ENCODE results near the gene RNFT2. TPM values are rescaled to one million over a fixed set of nuclear protein-coding genes. Genes with fewer than 3 reads are reported as not detected.

The RNFT2 gene
- total RNA-seq (2021; ENCODE audit: unreplicated experiment) (34.9 TPM), Bru-seq, nascent RNA (percentile 60 among the genes with signal in this experiment), BruChase-seq, experiment 1, labeled RNA remaining after a 6-hour chase (percentile 62 among the genes with signal in this experiment), BruChase-seq, experiment 2, labeled RNA remaining after a 2-hour chase (percentile 59 among the genes with signal in this experiment)
- polyA plus RNA-seq (2012) = 9.3 and 12.1 TPM in 2 replicates
- long read RNA-seq, partial matches to known transcripts = 3 of 37 reads
- long read RNA-seq, other reads (novel, unspliced or antisense) = 34 of 37 reads

DNA sequence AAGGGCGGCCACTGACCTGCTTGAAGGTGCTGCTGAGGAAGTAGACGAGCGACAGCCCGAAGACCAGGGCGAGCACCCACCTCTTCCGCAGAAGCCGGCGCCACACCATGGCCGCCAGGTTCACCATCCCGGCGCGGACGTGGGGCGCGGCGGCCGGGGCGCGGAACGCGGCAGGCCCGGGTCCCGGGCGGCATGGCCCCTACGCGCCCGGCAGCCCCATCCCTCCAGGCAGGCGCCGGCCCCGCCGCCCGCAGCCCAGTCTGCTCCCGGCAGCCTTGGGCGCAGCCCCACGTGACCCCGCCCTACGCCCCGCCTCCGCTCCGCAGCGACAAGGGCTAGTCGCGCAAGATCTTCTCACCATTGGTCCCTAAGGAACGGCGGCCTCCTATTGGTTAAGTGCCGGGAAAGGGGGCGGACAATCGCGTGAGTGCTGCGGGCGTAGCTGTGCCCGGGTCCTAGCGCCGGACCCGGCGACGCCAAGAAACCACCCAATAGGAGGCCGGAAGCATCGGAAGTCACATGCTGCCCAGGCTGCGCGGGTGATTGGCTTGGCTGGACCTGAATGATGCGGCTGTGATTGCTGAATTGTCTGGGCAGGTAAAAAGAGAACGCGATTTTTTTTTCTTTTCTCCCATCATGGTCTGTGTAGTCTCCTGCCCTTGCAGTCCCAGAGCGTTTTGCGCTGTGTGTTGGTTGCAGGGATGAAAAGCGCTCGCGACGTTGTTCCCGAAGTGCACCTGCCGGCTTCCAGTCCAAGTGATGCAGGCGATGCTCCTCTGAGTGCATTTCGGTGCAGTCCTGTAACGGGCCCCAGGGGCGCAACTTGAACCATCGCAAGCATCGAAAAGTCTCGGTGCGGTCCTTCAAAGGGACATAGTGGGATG, at the start of gene RNFT2, which contains the start of gene SPRING1:
Gene RNFT2, plus strand, starts transcription at position 542 of the 884 bp plus-strand sequence. CDS start 2,183 bp downstream, outside the sequence.
Gene SPRING1, minus strand, starts transcription at position 296 of the 884 bp plus-strand sequence. Its CDS starts 169 bp downstream, at position 127.
- intact Hi-C loops (cut with micrococcal nuclease) = loop anchor here (2.0 kb wide), 1 partner anchor 81 kb away; no protein-coding TSS in a partner anchor

More for the DNA sequence above, at the start of gene RNFT2, which contains the start of gene SPRING1:
- Histone ChIP-seq H3K9me3 (ENCODE audit: control insufficient read depth in 1 of 2, insufficient read depth in 1 of 2, low read depth in 1 of 2, low read length in 2 of 2) (no peaks in the 10 kb centered on the region), H3K79me2 (ENCODE audit: insufficient read depth, low read length) (peaks cover 17% of the 10 kb centered on the region), H4K20me1 (ENCODE audit: insufficient read depth) (no peaks in the 10 kb centered on the region), H3K9ac (ENCODE audit: low read length) (peak within 1 kb of the TSS; percentile 63), H2AFZ (ENCODE audit: low read depth, low read length, poor library complexity, severe bottlenecking) (peak within 1 kb of the TSS; percentile 77), H3K27me3 (ENCODE audit: insufficient read depth, low read length) (no peaks in the 10 kb centered on the region), H3K4me3 (replicated peaks in 1 of 2; ENCODE audit: low read depth in 1 of 2, low read length in 2 of 2) (peak within 1 kb of the TSS; percentile 89 to 90), H3K4me1 (ENCODE audit: control insufficient read depth in 1 of 2, insufficient read depth in 2 of 2, low read length in 2 of 2) (peaks cover 11 to 21% of the 10 kb centered on the region in 2 experiments), H3K36me3 (ENCODE audit: control insufficient read depth in 1 of 2, insufficient read depth in 2 of 2, low read length in 2 of 2) (peaks cover 5 to 6% of the 10 kb centered on the region in 2 experiments; a peak in 2 of 4 replicates), H3K9me2 (ENCODE audit: insufficient read depth) (no peaks in the 10 kb centered on the region), H3K4me2 (ENCODE audit: low read length) (peak within 1 kb of the TSS; percentile 98), H3K27ac (ENCODE audit: low read depth, low read length) (peak within 1 kb of the TSS; percentile 37)
- RAD21 ChIA-PET (ENCODE audit: low non-redundant PET in 1 of 2, low total read pairs in 2 of 2, uncharacterized antibody in 2 of 2, unreplicated experiment in 2 of 2) = no interaction called here
- DNase-seq (ENCODE audit: low read depth, low spot score) (peak; percentile 98), ATAC-seq (peak; percentile 95)
- CTCF ChIA-PET = no interaction called here
- TF ChIP-seq, protein P1, sequence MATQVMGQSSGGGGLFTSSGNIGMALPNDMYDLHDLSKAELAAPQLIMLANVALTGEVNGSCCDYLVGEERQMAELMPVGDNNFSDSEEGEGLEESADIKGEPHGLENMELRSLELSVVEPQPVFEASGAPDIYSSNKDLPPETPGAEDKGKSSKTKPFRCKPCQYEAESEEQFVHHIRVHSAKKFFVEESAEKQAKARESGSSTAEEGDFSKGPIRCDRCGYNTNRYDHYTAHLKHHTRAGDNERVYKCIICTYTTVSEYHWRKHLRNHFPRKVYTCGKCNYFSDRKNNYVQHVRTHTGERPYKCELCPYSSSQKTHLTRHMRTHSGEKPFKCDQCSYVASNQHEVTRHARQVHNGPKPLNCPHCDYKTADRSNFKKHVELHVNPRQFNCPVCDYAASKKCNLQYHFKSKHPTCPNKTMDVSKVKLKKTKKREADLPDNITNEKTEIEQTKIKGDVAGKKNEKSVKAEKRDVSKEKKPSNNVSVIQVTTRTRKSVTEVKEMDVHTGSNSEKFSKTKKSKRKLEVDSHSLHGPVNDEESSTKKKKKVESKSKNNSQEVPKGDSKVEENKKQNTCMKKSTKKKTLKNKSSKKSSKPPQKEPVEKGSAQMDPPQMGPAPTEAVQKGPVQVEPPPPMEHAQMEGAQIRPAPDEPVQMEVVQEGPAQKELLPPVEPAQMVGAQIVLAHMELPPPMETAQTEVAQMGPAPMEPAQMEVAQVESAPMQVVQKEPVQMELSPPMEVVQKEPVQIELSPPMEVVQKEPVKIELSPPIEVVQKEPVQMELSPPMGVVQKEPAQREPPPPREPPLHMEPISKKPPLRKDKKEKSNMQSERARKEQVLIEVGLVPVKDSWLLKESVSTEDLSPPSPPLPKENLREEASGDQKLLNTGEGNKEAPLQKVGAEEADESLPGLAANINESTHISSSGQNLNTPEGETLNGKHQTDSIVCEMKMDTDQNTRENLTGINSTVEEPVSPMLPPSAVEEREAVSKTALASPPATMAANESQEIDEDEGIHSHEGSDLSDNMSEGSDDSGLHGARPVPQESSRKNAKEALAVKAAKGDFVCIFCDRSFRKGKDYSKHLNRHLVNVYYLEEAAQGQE (IDR thresholded peaks at IDR 0.05; ENCODE audit: low read depth) = no peak
- TF ChIP-seq CEBPB (IDR thresholded peaks at IDR 0.05; ENCODE audit: low read depth) = no peak
- TF ChIP-seq ZFX (IDR thresholded peaks at IDR 0.05) = 0 out of 2 replicates have a peak, but pooled peaks have one; percentile 44
- TF ChIP-seq, protein P2, sequence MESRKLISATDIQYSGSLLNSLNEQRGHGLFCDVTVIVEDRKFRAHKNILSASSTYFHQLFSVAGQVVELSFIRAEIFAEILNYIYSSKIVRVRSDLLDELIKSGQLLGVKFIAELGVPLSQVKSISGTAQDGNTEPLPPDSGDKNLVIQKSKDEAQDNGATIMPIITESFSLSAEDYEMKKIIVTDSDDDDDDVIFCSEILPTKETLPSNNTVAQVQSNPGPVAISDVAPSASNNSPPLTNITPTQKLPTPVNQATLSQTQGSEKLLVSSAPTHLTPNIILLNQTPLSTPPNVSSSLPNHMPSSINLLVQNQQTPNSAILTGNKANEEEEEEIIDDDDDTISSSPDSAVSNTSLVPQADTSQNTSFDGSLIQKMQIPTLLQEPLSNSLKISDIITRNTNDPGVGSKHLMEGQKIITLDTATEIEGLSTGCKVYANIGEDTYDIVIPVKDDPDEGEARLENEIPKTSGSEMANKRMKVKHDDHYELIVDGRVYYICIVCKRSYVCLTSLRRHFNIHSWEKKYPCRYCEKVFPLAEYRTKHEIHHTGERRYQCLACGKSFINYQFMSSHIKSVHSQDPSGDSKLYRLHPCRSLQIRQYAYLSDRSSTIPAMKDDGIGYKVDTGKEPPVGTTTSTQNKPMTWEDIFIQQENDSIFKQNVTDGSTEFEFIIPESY (IDR thresholded peaks at IDR 0.05; ENCODE audit: extremely low read depth, insufficient replicate concordance, low read length) = no peak
- peak; percentile 1; the same call in 1 of the 2 replicates for TF ChIP-seq SRF (IDR thresholded peaks at IDR 0.05; ENCODE audit: low read depth)
- peak in 1 of 3 experiments; percentile 34; a peak in 2 of 6 replicates for TF ChIP-seq CTCF (IDR thresholded peaks at IDR 0.05 in 2 of 3, conservative IDR thresholded peaks at IDR 0.05 in 1 of 3; ENCODE audit: borderline replicate concordance in 1 of 3, insufficient read depth in 1 of 3, low read depth in 2 of 3, low read length in 2 of 3)
- TF ChIP-seq POLR2AphosphoS5 (IDR thresholded peaks at IDR 0.05; ENCODE audit: low read depth, low read length) = peak; percentile 91
- peak; percentile 100 for TF ChIP-seq SP1 (IDR thresholded peaks at IDR 0.05; ENCODE audit: low read depth)
- TF ChIP-seq, protein P3, sequence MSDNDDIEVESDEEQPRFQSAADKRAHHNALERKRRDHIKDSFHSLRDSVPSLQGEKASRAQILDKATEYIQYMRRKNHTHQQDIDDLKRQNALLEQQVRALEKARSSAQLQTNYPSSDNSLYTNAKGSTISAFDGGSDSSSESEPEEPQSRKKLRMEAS (IDR thresholded peaks at IDR 0.05) = peak; percentile 88
- peak; percentile 50 for TF ChIP-seq POLR2A (IDR thresholded peaks at IDR 0.05; ENCODE audit: borderline replicate concordance, extremely low read depth, insufficient read depth, insufficient read length)
- peak; percentile 95 for TF ChIP-seq FOSL1 (IDR thresholded peaks at IDR 0.05; ENCODE audit: low read depth)
- TF ChIP-seq TCF7L2 (IDR thresholded peaks at IDR 0.05; ENCODE audit: borderline replicate concordance, extremely low read depth, insufficient read depth, insufficient read length) = peak; percentile 24
- peak; percentile 85 for TF ChIP-seq EGR1 (IDR thresholded peaks at IDR 0.05; ENCODE audit: low read depth)
- peak; percentile 61 for TF ChIP-seq SIN3A (IDR thresholded peaks at IDR 0.05; ENCODE audit: low read depth)
- no peak for TF ChIP-seq EZH2 (IDR thresholded peaks at IDR 0.05)
- BruUV-seq (replicated peaks) = no TSS peak
- POLR2A ChIA-PET = no interaction called here

Measured in HCT116 (cell line).